ENCODE data around the gene HNRNPA1. TPM values are rescaled to one million over a fixed set of nuclear protein-coding genes. Genes with fewer than 3 reads are reported as not detected.

HNRNPA1 gene
- total and polyA plus RNA-seq, 11 donors = 129 to 735 (median 396) TPM

- DNase-seq (no peak), ATAC-seq (peak in 3 of 4 donors; percentile 30 to 55 (median 49))
- intact Hi-C loops (cut with DNase I) = loop anchor here in 2 of 10 donors (5.0 to 10.0 kb wide), 2 partner anchors 68 to 71 kb away; no protein-coding TSS in a partner anchor
- Histone ChIP-seq H3K36me3 (peaks cover 0 to 82% (median 76%) of the 10 kb centered on the region in 9 donors), H3K4me3 (no peak overlapping the region), H3K9me3 (no peaks in the 10 kb centered on the region), H3K27me3 (no peaks in the 10 kb centered on the region), H3K27ac (peak overlapping the region in 2 of 12 donors; percentile 20 to 44), H3K4me1 (peaks cover 9 to 71% (median 54%) of the 10 kb centered on the region in 12 donors)
- no peak for TF ChIP-seq POLR2A (IDR thresholded peaks at IDR 0.05)
- no peak for TF ChIP-seq CTCF (IDR thresholded peaks at IDR 0.05)
- 47 to 53% (median 49%) methylated on average over 12 of the region's 12 CpGs for WGBS, 4 donors
These were observed 5.8 kb downstream of the HNRNPA1 start for GRCh38 chr12:54286042-54287030.

- ATAC-seq = no peak
- intact Hi-C loops (cut with DNase I) = loop anchor here in 2 of 10 donors (5.0 to 10.0 kb wide), 2 partner anchors 67 to 70 kb away; no protein-coding TSS in a partner anchor
These were observed 7.0 kb downstream of the HNRNPA1 start for GRCh38 chr12:54287261-54288157.

More at GRCh38 chr12:54287261-54288157, 7.0 kb downstream of the HNRNPA1 start:
- H3K27me3 ChIP-seq = no peaks in the 10 kb centered on the region
- TF ChIP-seq POLR2A (IDR thresholded peaks at IDR 0.05) (no peak), CTCF (IDR thresholded peaks at IDR 0.05) (no peak)
- DNase-seq = no peak
- no peak overlapping the region for H3K4me3 ChIP-seq
- WGBS, 4 donors = 71 to 77% (median 74%) methylated on average over 8 of the region's 8 CpGs
- no peak overlapping the region for H3K27ac ChIP-seq
- peaks cover 0 to 70% (median 65%) of the 10 kb centered on the region in 9 donors for H3K36me3 ChIP-seq
- no peaks in the 10 kb centered on the region for H3K9me3 ChIP-seq
- H3K4me1 ChIP-seq = peaks cover 9 to 59% (median 42%) of the 10 kb centered on the region in 12 donors
